Loucy (cell line): ENCODE measurements around the gene SRA1.

Source experiments
- H2AFZ ChIP-seq: fragments of 200-600 bp; sonication (generic); 2 replicates; pipeline ENCODE4 v1.6.0; 2016; ENCODE audit warnings: antibody characterized with exemption, mild to moderate bottlenecking, low read length, moderate library complexity
- H3F3A ChIP-seq: fragments of 200-600 bp; 2 replicates; pipeline ENCODE4 v1.6.0; 2016; ENCODE audit warnings: antibody characterized with exemption, low read depth, mild to moderate bottlenecking
- H3K27me3 ChIP-seq: fragments of 200-600 bp; sonication (generic); 2 replicates; pipeline ENCODE4 v1.6.1; 2014; ENCODE audit warnings: low read length, mild to moderate bottlenecking; ENCODE audit not compliant: insufficient read depth, poor library complexity, severe bottlenecking
- H3K36me3 ChIP-seq: fragments of 200-600 bp; sonication (generic); 2 replicates; pipeline ENCODE4 v1.6.1; 2016; ENCODE audit warnings: low read length; ENCODE audit not compliant: insufficient read depth
- H3K4me1 ChIP-seq: fragments of 200-600 bp; sonication (generic); 2 replicates; pipeline ENCODE4 v1.5.1; 2014; ENCODE audit warnings: low read length, mild to moderate bottlenecking; ENCODE audit not compliant: insufficient read depth, poor library complexity, severe bottlenecking
- H3K4me2 ChIP-seq: fragments of 200-600 bp; sonication (generic); 2 replicates; pipeline ENCODE4 v1.6.0; 2014; ENCODE audit warnings: antibody characterized with exemption, low read length, low read depth, mild to moderate bottlenecking; ENCODE audit not compliant: poor library complexity, severe bottlenecking
- H3K4me3 ChIP-seq: fragments of 200-600 bp; sonication (generic); 2 replicates; pipeline ENCODE4 v1.5.1; 2014; ENCODE audit warnings: low read length, mild to moderate bottlenecking, mixed read lengths; ENCODE audit not compliant: poor library complexity, severe bottlenecking
- H3K79me2 ChIP-seq: fragments of 200-600 bp; sonication (generic); 2 replicates; pipeline ENCODE4 v1.6.1; 2014; ENCODE audit warnings: low read length; ENCODE audit not compliant: insufficient read depth
- H3K9ac ChIP-seq: fragments of 200-600 bp; sonication (generic); 2 replicates; pipeline ENCODE4 v1.6.0; 2014; ENCODE audit warnings: mild to moderate bottlenecking, low read depth, low read length, moderate library complexity; ENCODE audit not compliant: poor library complexity, severe bottlenecking
- H3K9me2 ChIP-seq: fragments of 200-600 bp; sonication (generic); replicated peaks from 2 replicates; pipeline ENCODE4 v1.6.1; 2016; ENCODE audit warnings: low read depth, low read length, mixed read lengths
- H3K9me3 ChIP-seq: fragments of 200-600 bp; sonication (generic); 2 replicates; pipeline ENCODE4 v1.6.1; 2014; ENCODE audit warnings: mild to moderate bottlenecking, antibody characterized with exemption, low read length, low read depth; ENCODE audit not compliant: insufficient read depth
- H4K20me1 ChIP-seq: fragments of 200-600 bp; sonication (generic); 2 replicates; pipeline ENCODE4 v1.6.0; 2014; ENCODE audit warnings: antibody characterized with exemption, low read length, mild to moderate bottlenecking; ENCODE audit not compliant: insufficient read depth, poor library complexity, severe bottlenecking
- CTCF ChIP-seq: fragments of 200-600 bp; sonication (generic); conservative IDR thresholded peaks from 2 replicates; pipeline ENCODE4 v1.5.1; 2014; ENCODE audit warnings: mild to moderate bottlenecking, antibody characterized with exemption, low read length
- EZH2phosphoT487 ChIP-seq: fragments of 200-600 bp; IDR thresholded peaks from 2 replicates; pipeline ENCODE4 v1.6.1; 2018; ENCODE audit warnings: antibody characterized with exemption, mild to moderate bottlenecking, moderate library complexity, borderline replicate concordance

Gene SRA1

GRCh38 chr5:140571105-140571504, 13.8 kb upstream of the SRA1 start:
- Histone ChIP-seq H3K4me3 (no peak overlapping the region), H3K4me1 (peaks cover 7% of the 10 kb centered on the region), H3K4me2 (no peak overlapping the region), H3F3A (no peaks in the 10 kb centered on the region), H2AFZ (no peak overlapping the region), H3K27me3 (no peaks in the 10 kb centered on the region), H3K9me3 (no peaks in the 10 kb centered on the region), H3K36me3 (peaks cover 3% of the 10 kb centered on the region; the same call in 1 of the 2 replicates), H3K79me2 (peaks cover 14% of the 10 kb centered on the region), H3K9me2 (no peaks in the 10 kb centered on the region), H3K9ac (no peak overlapping the region), H4K20me1 (no peaks in the 10 kb centered on the region)
- no peak for TF ChIP-seq EZH2phosphoT487
- TF ChIP-seq CTCF = no peak

GRCh38 chr5:140570488-140570887, 13.2 kb upstream of the SRA1 start:
- no peak overlapping the region for H3K4me3 ChIP-seq
- H3K4me1 ChIP-seq = peaks cover 13% of the 10 kb centered on the region
- H4K20me1 ChIP-seq = no peaks in the 10 kb centered on the region
- no peak overlapping the region for H3K9ac ChIP-seq
- no peak overlapping the region for H3K4me2 ChIP-seq
- H3F3A ChIP-seq = no peaks in the 10 kb centered on the region
- peaks cover 20% of the 10 kb centered on the region for H3K79me2 ChIP-seq
- no peak overlapping the region for H2AFZ ChIP-seq
- no peaks in the 10 kb centered on the region for H3K9me2 ChIP-seq
- no peaks in the 10 kb centered on the region for H3K27me3 ChIP-seq
- TF ChIP-seq EZH2phosphoT487 (no peak), CTCF (no peak)
- peaks cover 3% of the 10 kb centered on the region; the same call in 1 of the 2 replicates for H3K36me3 ChIP-seq
- H3K9me3 ChIP-seq = no peaks in the 10 kb centered on the region

- TF ChIP-seq CTCF = no peak
- TF ChIP-seq EZH2phosphoT487 = no peak
These were observed 12.8 kb upstream of the SRA1 start for GRCh38 chr5:140570058-140570457.

More at GRCh38 chr5:140570058-140570457, 12.8 kb upstream of the SRA1 start:
- Histone ChIP-seq H3K4me2 (no peak overlapping the region), H3K27me3 (no peaks in the 10 kb centered on the region), H3K9ac (no peak overlapping the region), H3K4me3 (no peak overlapping the region), H3K9me2 (no peaks in the 10 kb centered on the region), H3K9me3 (no peaks in the 10 kb centered on the region), H3F3A (no peaks in the 10 kb centered on the region), H4K20me1 (no peaks in the 10 kb centered on the region), H3K79me2 (peaks cover 25% of the 10 kb centered on the region), H2AFZ (no peak overlapping the region), H3K36me3 (peaks cover 3% of the 10 kb centered on the region; the same call in 1 of the 2 replicates), H3K4me1 (peaks cover 17% of the 10 kb centered on the region)
